ENCODE results near the gene MUC5AC. TPM values are rescaled to one million over a fixed set of nuclear protein-coding genes. Genes with fewer than 3 reads are reported as not detected.
"Not testable (repeated sequence)": the region's sequence is repeated elsewhere in the genome, so short reads cannot be mapped to it uniquely, and the experiment has no call there.

Gene MUC5AC
- total RNA-seq, result under 0.01 TPM

GRCh38 chr11:1157645-1158591 is at the start of gene MUC5AC:
TSS of gene MUC5AC (plus strand) at chr11:1157953. CDS start at chr11:1158000, 47 bp downstream.
- Histone ChIP-seq H3K27me3 (ENCODE audit: control insufficient read depth in 3 of 3, insufficient read depth in 3 of 3, low read length in 3 of 3) (peaks cover 10 to 35% (median 33%) of the 10 kb centered on the region in 3 donors), H3K4me1 (ENCODE audit: control insufficient read depth in 3 of 3, insufficient read depth in 3 of 3, low read length in 3 of 3) (peaks cover 0 to 5% (median 0%) of the 10 kb centered on the region in 3 donors), H3K9ac (ENCODE audit: low read depth in 1 of 3, low read length in 3 of 3) (no peak within 1 kb of the TSS), H3K9me3 (ENCODE audit: control insufficient read depth in 3 of 3, low read length in 3 of 3) (no peaks in the 10 kb centered on the region), H3K4me3 (ENCODE audit: low read length in 3 of 3) (no peak within 1 kb of the TSS), H3K27ac (ENCODE audit: low read depth, low read length) (no peak within 1 kb of the TSS), H3K36me3 (ENCODE audit: control insufficient read depth in 3 of 3, insufficient read depth in 3 of 3, low read length in 3 of 3) (no peaks in the 10 kb centered on the region)

GRCh38 chr11:1108246-1108900 is 49.4 kb upstream of the MUC5AC start:
- Histone ChIP-seq H3K4me3 (ENCODE audit: low read length in 3 of 3) (no peak overlapping the region), H3K9me3 (ENCODE audit: control insufficient read depth in 3 of 3, low read length in 3 of 3) (no peaks in the 10 kb centered on the region), H3K36me3 (ENCODE audit: control insufficient read depth in 3 of 3, insufficient read depth in 3 of 3, low read length in 3 of 3) (no peaks in the 10 kb centered on the region), H3K9ac (ENCODE audit: low read depth in 1 of 3, low read length in 3 of 3) (no peak overlapping the region), H3K27ac (ENCODE audit: low read depth, low read length) (no peak overlapping the region), H3K4me1 (ENCODE audit: control insufficient read depth in 3 of 3, insufficient read depth in 3 of 3, low read length in 3 of 3) (no peaks in the 10 kb centered on the region), H3K27me3 (ENCODE audit: control insufficient read depth in 3 of 3, insufficient read depth in 3 of 3, low read length in 3 of 3) (peaks cover 18 to 46% (median 32%) of the 10 kb centered on the region in 3 donors)

GRCh38 chr11:1109101-1109917 is 48.4 kb upstream of the MUC5AC start:
- Histone ChIP-seq H3K36me3 (ENCODE audit: control insufficient read depth in 3 of 3, insufficient read depth in 3 of 3, low read length in 3 of 3) (no peaks in the 10 kb centered on the region), H3K27me3 (ENCODE audit: control insufficient read depth in 3 of 3, insufficient read depth in 3 of 3, low read length in 3 of 3) (peaks cover 18 to 42% (median 30%) of the 10 kb centered on the region in 3 donors), H3K4me1 (ENCODE audit: control insufficient read depth in 3 of 3, insufficient read depth in 3 of 3, low read length in 3 of 3) (no peaks in the 10 kb centered on the region), H3K9me3 (ENCODE audit: control insufficient read depth in 3 of 3, low read length in 3 of 3) (no peaks in the 10 kb centered on the region), H3K4me3 (ENCODE audit: low read length in 3 of 3) (no peak overlapping the region), H3K27ac (ENCODE audit: low read depth, low read length) (no peak overlapping the region), H3K9ac (ENCODE audit: low read depth in 1 of 3, low read length in 3 of 3) (no peak overlapping the region)

- Histone ChIP-seq H3K9me3 (ENCODE audit: control insufficient read depth in 3 of 3, low read length in 3 of 3) (no peaks in the 10 kb centered on the region), H3K27ac (ENCODE audit: low read depth, low read length) (no peak overlapping the region), H3K36me3 (ENCODE audit: control insufficient read depth in 3 of 3, insufficient read depth in 3 of 3, low read length in 3 of 3) (no peaks in the 10 kb centered on the region)
Observed at GRCh38 chr11:1109918-1110705, 47.6 kb upstream of the MUC5AC start.

GRCh38 chr11:1111545-1112212 is 46.1 kb upstream of the MUC5AC start:
- H3K4me1 ChIP-seq (ENCODE audit: control insufficient read depth in 3 of 3, insufficient read depth in 3 of 3, low read length in 3 of 3), result no peaks in the 10 kb centered on the region
- no peak overlapping the region for H3K4me3 ChIP-seq (ENCODE audit: low read length in 3 of 3)
- no peak overlapping the region for H3K27ac ChIP-seq (ENCODE audit: low read depth, low read length)
- no peaks in the 10 kb centered on the region for H3K9me3 ChIP-seq (ENCODE audit: control insufficient read depth in 3 of 3, low read length in 3 of 3)
- peaks cover 18 to 35% (median 30%) of the 10 kb centered on the region in 3 donors for H3K27me3 ChIP-seq (ENCODE audit: control insufficient read depth in 3 of 3, insufficient read depth in 3 of 3, low read length in 3 of 3)
- no peak overlapping the region for H3K9ac ChIP-seq (ENCODE audit: low read depth in 1 of 3, low read length in 3 of 3)
- H3K36me3 ChIP-seq (ENCODE audit: control insufficient read depth in 3 of 3, insufficient read depth in 3 of 3, low read length in 3 of 3), result no peaks in the 10 kb centered on the region

More at GRCh38 chr11:1109918-1110705, 47.6 kb upstream of the MUC5AC start:
- Histone ChIP-seq H3K9ac (ENCODE audit: low read depth in 1 of 3, low read length in 3 of 3) (no peak overlapping the region), H3K4me3 (ENCODE audit: low read length in 3 of 3) (no peak overlapping the region), H3K4me1 (ENCODE audit: control insufficient read depth in 3 of 3, insufficient read depth in 3 of 3, low read length in 3 of 3) (no peaks in the 10 kb centered on the region), H3K27me3 (ENCODE audit: control insufficient read depth in 3 of 3, insufficient read depth in 3 of 3, low read length in 3 of 3) (peaks cover 18 to 37% (median 30%) of the 10 kb centered on the region in 3 donors)

GRCh38 chr11:1112351-1113191 is 45.2 kb upstream of the MUC5AC start:
- Histone ChIP-seq H3K27ac (ENCODE audit: low read depth, low read length) (no peak overlapping the region), H3K27me3 (ENCODE audit: control insufficient read depth in 3 of 3, insufficient read depth in 3 of 3, low read length in 3 of 3) (peaks cover 13 to 30% (median 26%) of the 10 kb centered on the region in 3 donors), H3K4me1 (ENCODE audit: control insufficient read depth in 3 of 3, insufficient read depth in 3 of 3, low read length in 3 of 3) (no peaks in the 10 kb centered on the region), H3K9ac (ENCODE audit: low read depth in 1 of 3, low read length in 3 of 3) (no peak overlapping the region), H3K36me3 (ENCODE audit: control insufficient read depth in 3 of 3, insufficient read depth in 3 of 3, low read length in 3 of 3) (no peaks in the 10 kb centered on the region), H3K9me3 (ENCODE audit: control insufficient read depth in 3 of 3, low read length in 3 of 3) (no peaks in the 10 kb centered on the region), H3K4me3 (ENCODE audit: low read length in 3 of 3) (no peak overlapping the region)

GRCh38 chr11:1113405-1114201 is 44.1 kb upstream of the MUC5AC start:
- H3K36me3 ChIP-seq (ENCODE audit: control insufficient read depth in 3 of 3, insufficient read depth in 3 of 3, low read length in 3 of 3), result no peaks in the 10 kb centered on the region
- H3K27ac ChIP-seq (ENCODE audit: low read depth, low read length), result no peak overlapping the region
- no peak overlapping the region for H3K9ac ChIP-seq (ENCODE audit: low read depth in 1 of 3, low read length in 3 of 3)
- H3K4me3 ChIP-seq (ENCODE audit: low read length in 3 of 3), result no peak overlapping the region
- H3K27me3 ChIP-seq (ENCODE audit: control insufficient read depth in 3 of 3, insufficient read depth in 3 of 3, low read length in 3 of 3), result peaks cover 8 to 20% (median 18%) of the 10 kb centered on the region in 3 donors
- no peaks in the 10 kb centered on the region for H3K4me1 ChIP-seq (ENCODE audit: control insufficient read depth in 3 of 3, insufficient read depth in 3 of 3, low read length in 3 of 3)
- no peaks in the 10 kb centered on the region for H3K9me3 ChIP-seq (ENCODE audit: control insufficient read depth in 3 of 3, low read length in 3 of 3)

GRCh38 chr11:1115292-1115691 is 42.5 kb upstream of the MUC5AC start:
- H3K36me3 ChIP-seq (ENCODE audit: control insufficient read depth in 3 of 3, insufficient read depth in 3 of 3, low read length in 3 of 3); H3K4me1 ChIP-seq (ENCODE audit: control insufficient read depth in 3 of 3, insufficient read depth in 3 of 3, low read length in 3 of 3); H3K27ac ChIP-seq (ENCODE audit: low read depth, low read length); H3K9ac ChIP-seq (ENCODE audit: low read depth in 1 of 3, low read length in 3 of 3); H3K9me3 ChIP-seq (ENCODE audit: control insufficient read depth in 3 of 3, low read length in 3 of 3); H3K4me3 ChIP-seq (ENCODE audit: low read length in 3 of 3): not testable (repeated sequence)
- peaks cover 4 to 25% (median 22%) of the 10 kb centered on the region in 3 donors for H3K27me3 ChIP-seq (ENCODE audit: control insufficient read depth in 3 of 3, insufficient read depth in 3 of 3, low read length in 3 of 3)

Measured in skeletal muscle tissue (tissue), 4 donors.